HCT116 (cell line): ENCODE results near the gene AKR1B1. TPM values are rescaled to one million over a fixed set of nuclear protein-coding genes. Genes with fewer than 3 reads are reported as not detected.

Source experiments
- ATAC-seq: fragments of 200-7000 bp; cut with Tn5 transposase; 2 replicates; pipeline ENCODE4 v1.9.1; 2020; ENCODE audit warnings: mild to moderate bottlenecking, moderate library complexity
- BruUV-seq: library from RNA; stranded (reverse); fragments of 400-500 nt; replicated peaks from 2 replicates; lab custom pipeline; 2021; lab: Mats Ljungman, UMichigan
- CTCF ChIA-PET: fragments of 300-600 bp; sonication (Branson Sonifier 250); formaldehyde crosslinking; loops from one replicate; lab custom pipeline; 2021; ENCODE audit warnings: antibody characterized with exemption; lab: Charles Lee
- POLR2A ChIA-PET: fragments of 300-600, 350-600 bp; sonication (Branson Sonifier 250); formaldehyde crosslinking; loops from one replicate; lab custom pipeline; 2021; ENCODE audit warnings: antibody characterized with exemption; lab: Charles Lee
- RAD21 ChIA-PET, 2 experiments: fragments of 300-600 bp; sonication (Branson Sonifier 250); formaldehyde crosslinking; loops; one replicate each; lab custom pipeline; 2023; ENCODE audit warnings: low total read pairs in 2 of 2; ENCODE audit not compliant: uncharacterized antibody in 2 of 2, unreplicated experiment in 2 of 2, low non-redundant PET in 1 of 2; lab: Charles Lee
- DNase-seq: peaks from one replicate; pipeline ENCODE4 v3.0.0-alpha.2; 2010; ENCODE audit warnings: low read depth, low spot score
- H2AFZ ChIP-seq: fragments of 200-600 bp; shearing (Covaris generic), sonication (generic); 2 replicates; pipeline ENCODE4 v1.6.1; 2017; ENCODE audit warnings: low read depth, mixed run types, mixed read lengths, antibody characterized with exemption, low read length; ENCODE audit not compliant: poor library complexity, severe bottlenecking
- H3K27ac ChIP-seq: 2 replicates; pipeline ENCODE4 v1.5.1; 2012; ENCODE audit warnings: low read depth, low read length
- H3K27me3 ChIP-seq: fragments of 200-600 bp; sonication (generic); 2 replicates; pipeline ENCODE4 v1.6.1; 2016; ENCODE audit warnings: mixed run types, low read length, mixed read lengths; ENCODE audit not compliant: insufficient read depth
- H3K36me3 ChIP-seq, 2 experiments: fragments of 200-500 bp in 1 of 2; fragments of 200-600 bp in 1 of 2; sonication (Bioruptor generic) in 1 of 2; sonication (generic) in 1 of 2; 2 replicates each; pipeline versions ENCODE4 v1.5.1 to v1.6.1; 2014 to 2016; ENCODE audit warnings: low read length in 2 of 2, inconsistent platforms in 1 of 2, mixed read lengths in 1 of 2, mixed run types in 1 of 2; ENCODE audit not compliant: insufficient read depth in 2 of 2, control insufficient read depth in 1 of 2
- H3K4me1 ChIP-seq, 2 experiments: fragments of 200-600 bp in 1 of 2; sonication (generic) in 1 of 2; 2 replicates each; pipeline versions ENCODE4 v1.5.1 to v1.6.1; 2012 to 2017; ENCODE audit warnings: low read length in 2 of 2, inconsistent platforms in 1 of 2, mild to moderate bottlenecking in 1 of 2, mixed read lengths in 1 of 2, mixed run types in 1 of 2, moderate library complexity in 1 of 2; ENCODE audit not compliant: insufficient read depth in 2 of 2, control insufficient read depth in 1 of 2
- H3K4me2 ChIP-seq: fragments of 200-600 bp; sonication (generic); 2 replicates; pipeline ENCODE4 v1.6.1; 2017; ENCODE audit warnings: mixed run types, low read length, mixed read lengths
- H3K4me3 ChIP-seq, 2 experiments: fragments of 200-600 bp in 1 of 2; sonication (generic) in 1 of 2; replicated peaks in 1 of 2; 2 replicates each; pipeline ENCODE4 v1.5.1; 2011 to 2016; ENCODE audit warnings: low read length in 2 of 2, control low read depth in 1 of 2, low read depth in 1 of 2, mild to moderate bottlenecking in 1 of 2, mixed read lengths in 1 of 2, mixed run types in 1 of 2
- H3K79me2 ChIP-seq: fragments of 200-600 bp; sonication (generic); 2 replicates; pipeline ENCODE4 v1.6.1; 2017; ENCODE audit warnings: mild to moderate bottlenecking, mixed run types, low read length, moderate library complexity, mixed read lengths; ENCODE audit not compliant: insufficient read depth
- H3K9ac ChIP-seq: fragments of 200-600 bp; sonication (generic); 2 replicates; pipeline ENCODE4 v1.6.1; 2016; ENCODE audit warnings: low read length, mixed read lengths
- H3K9me2 ChIP-seq: fragments of 200-600 bp; sonication (generic), shearing (Covaris generic); 2 replicates; pipeline ENCODE4 v1.6.1; 2017; ENCODE audit warnings: mixed run types, mild to moderate bottlenecking, moderate library complexity; ENCODE audit not compliant: insufficient read depth
- H3K9me3 ChIP-seq, 2 experiments: fragments of 200-500 bp in 1 of 2; fragments of 200-600 bp in 1 of 2; sonication (Bioruptor generic) in 1 of 2; sonication (generic) in 1 of 2; 2 replicates each; pipeline ENCODE4 v1.6.1; 2014 to 2017; ENCODE audit warnings: low read length in 2 of 2, mixed read lengths in 2 of 2, inconsistent platforms in 1 of 2, low read depth in 1 of 2, mild to moderate bottlenecking in 1 of 2, mixed run types in 1 of 2, moderate library complexity in 1 of 2; ENCODE audit not compliant: control insufficient read depth in 1 of 2, insufficient read depth in 1 of 2
- H4K20me1 ChIP-seq: fragments of 200-600 bp; sonication (generic), shearing (Covaris generic); 2 replicates; pipeline ENCODE4 v1.6.1; 2017; ENCODE audit warnings: mixed run types, mild to moderate bottlenecking, moderate library complexity; ENCODE audit not compliant: insufficient read depth
- CBX3 ChIP-seq: IDR thresholded peaks from 2 replicates; pipeline ENCODE4 v1.6.1; 2012; ENCODE audit warnings: low read depth
- CEBPB ChIP-seq: IDR thresholded peaks from 2 replicates; pipeline ENCODE4 v1.6.1; 2012; ENCODE audit warnings: low read depth
- ELF1 ChIP-seq: IDR thresholded peaks from 2 replicates; pipeline ENCODE4 v1.6.1; 2012; ENCODE audit warnings: low read depth, borderline replicate concordance
- EZH2 ChIP-seq: fragments of 200-600 bp; sonication (generic); IDR thresholded peaks from 2 replicates; pipeline ENCODE4 v1.6.1; 2017; ENCODE audit warnings: antibody characterized with exemption, mixed run types
- EZH2phosphoT487 ChIP-seq: fragments of 200-600 bp; IDR thresholded peaks from 2 replicates; pipeline ENCODE4 v1.6.1; 2018; ENCODE audit warnings: antibody characterized with exemption, borderline replicate concordance
- JUND ChIP-seq: IDR thresholded peaks from 2 replicates; pipeline ENCODE4 v1.6.1; 2012
- SIN3A ChIP-seq: IDR thresholded peaks from 2 replicates; pipeline ENCODE4 v1.6.1; 2012; ENCODE audit warnings: low read depth
- TCF7L2 ChIP-seq: IDR thresholded peaks from 2 replicates; pipeline ENCODE4 v1.7.0; 2011; ENCODE audit warnings: borderline replicate concordance, inconsistent platforms; ENCODE audit not compliant: insufficient read depth, insufficient read length; ENCODE audit errors: extremely low read depth
- ZFX ChIP-seq: fragments of 450-650 bp; IDR thresholded peaks from 2 replicates; pipeline ENCODE4 v1.6.1; 2017
- intact Hi-C: fragments of 100-400 bp; cut with micrococcal nuclease; formaldehyde crosslinking; loops from 2 replicates; pipeline ENCODE4 v1.10.0; 2022
- total RNA-seq: library from RNA; stranded (reverse); gene quantifications from one replicate; pipeline ENCODE4 v1.2.1, GENCODE V29; 2021; ENCODE audit not compliant: unreplicated experiment
- TF ChIP-seq, protein P1 (sequence below): IDR thresholded peaks from 2 replicates; pipeline ENCODE4 v1.6.1; 2011; ENCODE audit warnings: mild to moderate bottlenecking, low read length, moderate library complexity; ENCODE audit not compliant: insufficient replicate concordance; ENCODE audit errors: extremely low read depth
- TF ChIP-seq, protein P2 (sequence below): IDR thresholded peaks from 2 replicates; pipeline ENCODE4 v1.6.1; 2012
- TF ChIP-seq, protein P3 (sequence below), 3 experiments: fragments of 200-600 bp in 1 of 3; sonication (generic) in 1 of 3; IDR thresholded peaks in 2 of 3; conservative IDR thresholded peaks in 1 of 3; 2 replicates each; pipeline ENCODE4 v1.5.1; 2012 to 2017; ENCODE audit warnings: low read depth in 2 of 3, low read length in 2 of 3, antibody characterized with exemption in 1 of 3, borderline replicate concordance in 1 of 3, control low read depth in 1 of 3, mild to moderate bottlenecking in 1 of 3, mixed read lengths in 1 of 3, mixed run types in 1 of 3, moderate library complexity in 1 of 3; ENCODE audit not compliant: insufficient read depth in 1 of 3

The AKR1B1 gene
- total RNA-seq, 1 experiment from 2014 or later: 56.8 TPM

DNA sequence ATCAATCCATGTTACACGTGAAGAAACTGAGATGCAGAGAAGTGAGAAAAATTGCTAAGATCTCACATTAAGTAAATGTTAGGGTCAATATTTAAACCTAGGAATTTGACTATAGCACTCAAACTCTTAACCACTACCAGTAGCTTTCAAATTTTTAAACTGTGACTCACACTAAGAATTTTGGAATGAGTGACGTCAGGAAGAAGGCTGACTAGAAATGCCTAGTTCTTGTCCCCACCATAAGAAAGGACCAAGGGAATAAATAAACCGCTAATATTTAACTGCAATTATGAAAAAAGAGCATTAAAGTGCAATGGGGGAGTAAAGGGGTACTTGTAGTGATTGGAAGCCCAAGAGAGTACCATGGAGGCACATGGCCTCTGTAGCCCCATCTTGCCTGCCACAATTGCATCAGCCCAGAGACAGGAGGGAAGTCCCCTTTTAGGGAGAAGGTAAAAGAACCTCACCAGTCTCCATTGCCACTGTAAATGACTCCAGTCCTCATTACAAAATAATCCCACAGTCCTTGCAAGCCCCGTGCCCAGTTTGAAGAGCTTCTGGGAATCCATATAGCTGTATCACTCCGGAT, 3.5 kb upstream of the AKR1B1 start:
- no peak for DNase-seq
- RAD21 ChIA-PET: no interaction called here
- no peak overlapping the region for H3K4me2 ChIP-seq

More for the DNA sequence above, 3.5 kb upstream of the AKR1B1 start:
- CTCF ChIA-PET: no interaction called here
- H2AFZ ChIP-seq: no peak overlapping the region
- no peaks in the 10 kb centered on the region for H3K36me3 ChIP-seq
- POLR2A ChIA-PET: no interaction called here
- ATAC-seq: no peak
- no peaks in the 10 kb centered on the region for H3K9me3 ChIP-seq
- no peak overlapping the region for H3K9ac ChIP-seq
- H4K20me1 ChIP-seq: no peaks in the 10 kb centered on the region
- intact Hi-C loops: no loop called here
- no TSS peak for BruUV-seq
- no peaks in the 10 kb centered on the region for H3K27me3 ChIP-seq
- H3K4me3 ChIP-seq: no peak overlapping the region
- peaks cover 0 to 16% of the 10 kb centered on the region in 2 experiments; a peak in 2 of 4 replicates for H3K4me1 ChIP-seq
- no peaks in the 10 kb centered on the region for H3K9me2 ChIP-seq
- TF ChIP-seq, protein P1, sequence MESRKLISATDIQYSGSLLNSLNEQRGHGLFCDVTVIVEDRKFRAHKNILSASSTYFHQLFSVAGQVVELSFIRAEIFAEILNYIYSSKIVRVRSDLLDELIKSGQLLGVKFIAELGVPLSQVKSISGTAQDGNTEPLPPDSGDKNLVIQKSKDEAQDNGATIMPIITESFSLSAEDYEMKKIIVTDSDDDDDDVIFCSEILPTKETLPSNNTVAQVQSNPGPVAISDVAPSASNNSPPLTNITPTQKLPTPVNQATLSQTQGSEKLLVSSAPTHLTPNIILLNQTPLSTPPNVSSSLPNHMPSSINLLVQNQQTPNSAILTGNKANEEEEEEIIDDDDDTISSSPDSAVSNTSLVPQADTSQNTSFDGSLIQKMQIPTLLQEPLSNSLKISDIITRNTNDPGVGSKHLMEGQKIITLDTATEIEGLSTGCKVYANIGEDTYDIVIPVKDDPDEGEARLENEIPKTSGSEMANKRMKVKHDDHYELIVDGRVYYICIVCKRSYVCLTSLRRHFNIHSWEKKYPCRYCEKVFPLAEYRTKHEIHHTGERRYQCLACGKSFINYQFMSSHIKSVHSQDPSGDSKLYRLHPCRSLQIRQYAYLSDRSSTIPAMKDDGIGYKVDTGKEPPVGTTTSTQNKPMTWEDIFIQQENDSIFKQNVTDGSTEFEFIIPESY: no peak
- TF ChIP-seq, protein P2, sequence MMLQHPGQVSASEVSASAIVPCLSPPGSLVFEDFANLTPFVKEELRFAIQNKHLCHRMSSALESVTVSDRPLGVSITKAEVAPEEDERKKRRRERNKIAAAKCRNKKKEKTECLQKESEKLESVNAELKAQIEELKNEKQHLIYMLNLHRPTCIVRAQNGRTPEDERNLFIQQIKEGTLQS: no peak
- TF ChIP-seq CBX3: no peak
- no peak for TF ChIP-seq JUND
- TF ChIP-seq EZH2: no peak
- TF ChIP-seq CEBPB: no peak
- TF ChIP-seq, protein P3, sequence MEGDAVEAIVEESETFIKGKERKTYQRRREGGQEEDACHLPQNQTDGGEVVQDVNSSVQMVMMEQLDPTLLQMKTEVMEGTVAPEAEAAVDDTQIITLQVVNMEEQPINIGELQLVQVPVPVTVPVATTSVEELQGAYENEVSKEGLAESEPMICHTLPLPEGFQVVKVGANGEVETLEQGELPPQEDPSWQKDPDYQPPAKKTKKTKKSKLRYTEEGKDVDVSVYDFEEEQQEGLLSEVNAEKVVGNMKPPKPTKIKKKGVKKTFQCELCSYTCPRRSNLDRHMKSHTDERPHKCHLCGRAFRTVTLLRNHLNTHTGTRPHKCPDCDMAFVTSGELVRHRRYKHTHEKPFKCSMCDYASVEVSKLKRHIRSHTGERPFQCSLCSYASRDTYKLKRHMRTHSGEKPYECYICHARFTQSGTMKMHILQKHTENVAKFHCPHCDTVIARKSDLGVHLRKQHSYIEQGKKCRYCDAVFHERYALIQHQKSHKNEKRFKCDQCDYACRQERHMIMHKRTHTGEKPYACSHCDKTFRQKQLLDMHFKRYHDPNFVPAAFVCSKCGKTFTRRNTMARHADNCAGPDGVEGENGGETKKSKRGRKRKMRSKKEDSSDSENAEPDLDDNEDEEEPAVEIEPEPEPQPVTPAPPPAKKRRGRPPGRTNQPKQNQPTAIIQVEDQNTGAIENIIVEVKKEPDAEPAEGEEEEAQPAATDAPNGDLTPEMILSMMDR (IDR thresholded peaks at IDR 0.05 in 2 of 3, conservative IDR thresholded peaks at IDR 0.05 in 1 of 3; ENCODE audit: borderline replicate concordance in 1 of 3, insufficient read depth in 1 of 3, low read depth in 2 of 3, low read length in 2 of 3): no peak
- TF ChIP-seq ELF1: no peak
- no peak for TF ChIP-seq EZH2phosphoT487
- no peak for TF ChIP-seq TCF7L2
- no peak for TF ChIP-seq SIN3A
- TF ChIP-seq ZFX: no peak
- H3K27ac ChIP-seq: no peak overlapping the region
- H3K79me2 ChIP-seq: no peaks in the 10 kb centered on the region
